Measurements from ENCODE around the gene GRK7.
A peak's percentile ranks its signal among the peaks of the same experiment; 100 is the strongest.

Gene GRK7, protein sequence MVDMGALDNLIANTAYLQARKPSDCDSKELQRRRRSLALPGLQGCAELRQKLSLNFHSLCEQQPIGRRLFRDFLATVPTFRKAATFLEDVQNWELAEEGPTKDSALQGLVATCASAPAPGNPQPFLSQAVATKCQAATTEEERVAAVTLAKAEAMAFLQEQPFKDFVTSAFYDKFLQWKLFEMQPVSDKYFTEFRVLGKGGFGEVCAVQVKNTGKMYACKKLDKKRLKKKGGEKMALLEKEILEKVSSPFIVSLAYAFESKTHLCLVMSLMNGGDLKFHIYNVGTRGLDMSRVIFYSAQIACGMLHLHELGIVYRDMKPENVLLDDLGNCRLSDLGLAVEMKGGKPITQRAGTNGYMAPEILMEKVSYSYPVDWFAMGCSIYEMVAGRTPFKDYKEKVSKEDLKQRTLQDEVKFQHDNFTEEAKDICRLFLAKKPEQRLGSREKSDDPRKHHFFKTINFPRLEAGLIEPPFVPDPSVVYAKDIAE (N-terminal part only)

DNA sequence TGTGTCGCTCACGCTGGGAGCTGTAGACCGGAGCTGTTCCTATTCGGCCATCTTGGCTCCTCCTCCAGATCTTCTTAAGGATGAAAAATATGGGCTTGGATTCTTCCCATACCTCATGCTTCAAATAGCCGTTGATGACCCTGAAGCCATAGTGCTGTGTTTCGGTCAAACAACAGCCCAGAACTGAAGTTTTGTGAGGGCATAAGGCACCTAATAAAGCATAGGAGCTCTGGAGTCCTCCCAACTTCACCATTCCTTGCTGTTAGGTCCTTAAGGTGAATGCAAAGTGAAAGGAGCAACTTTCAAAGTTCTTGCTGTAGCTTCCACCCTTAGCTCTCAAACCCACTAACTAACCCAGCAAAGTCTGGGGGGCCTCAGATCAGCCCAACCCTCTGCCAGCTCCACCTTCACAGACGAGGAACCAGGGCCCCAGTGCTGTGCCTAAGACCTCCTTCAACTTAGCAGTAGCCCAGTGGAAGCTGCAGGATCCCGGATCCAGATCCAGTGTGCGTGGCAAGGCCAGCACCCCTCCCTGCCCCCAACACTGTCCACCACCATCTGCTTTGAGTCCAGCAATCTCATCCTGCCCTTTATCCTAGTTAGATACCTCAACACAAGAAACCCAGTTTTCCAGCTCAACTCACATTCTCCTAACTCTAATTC lies at the start of gene GRK7:
Gene GRK7, plus strand, starts transcription at position 321 of the 663 bp plus-strand sequence. CDS start 14,877 bp downstream, outside the sequence.
- no peak for DNase-seq

DNA sequence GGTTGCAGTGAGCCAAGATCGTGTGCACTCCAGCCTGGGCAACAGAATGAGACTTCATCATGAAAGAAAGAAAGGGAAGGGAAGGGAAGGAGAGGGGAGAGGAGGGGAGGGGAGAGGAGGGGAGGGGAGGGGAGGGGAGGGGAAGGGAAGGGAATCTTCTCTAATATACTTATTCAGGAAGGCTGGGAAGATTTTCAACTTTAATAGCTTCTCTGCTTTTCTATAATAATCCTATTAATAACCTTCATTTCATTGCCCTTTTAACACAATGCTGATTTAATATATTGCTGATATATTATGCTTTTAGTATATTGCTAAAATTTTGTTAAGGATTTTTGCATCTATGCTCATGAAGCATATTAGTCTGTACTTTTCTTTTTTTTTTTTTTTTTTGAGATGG lies 48.5 kb upstream of the GRK7 start:
- no peak for DNase-seq

DNA sequence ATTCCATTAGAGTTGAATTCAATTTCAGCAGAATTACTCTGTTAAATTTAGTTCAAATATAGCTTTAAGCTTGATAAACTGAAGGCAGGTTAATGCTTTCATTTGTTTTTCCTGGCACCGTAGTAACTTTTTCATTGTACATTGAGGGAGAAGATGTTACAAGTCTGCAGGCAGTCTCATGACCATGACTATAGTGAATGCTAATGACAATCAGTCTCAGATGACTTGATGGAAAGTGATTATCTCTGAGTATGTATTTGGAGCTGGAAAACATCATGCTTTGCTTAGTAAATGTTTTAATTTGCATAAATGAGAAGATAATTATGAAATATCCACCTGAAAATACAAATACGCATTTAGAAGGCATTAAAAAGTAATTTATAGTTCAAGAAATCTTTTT lies 41.1 kb upstream of the GRK7 start:
- no peak for DNase-seq

DNA sequence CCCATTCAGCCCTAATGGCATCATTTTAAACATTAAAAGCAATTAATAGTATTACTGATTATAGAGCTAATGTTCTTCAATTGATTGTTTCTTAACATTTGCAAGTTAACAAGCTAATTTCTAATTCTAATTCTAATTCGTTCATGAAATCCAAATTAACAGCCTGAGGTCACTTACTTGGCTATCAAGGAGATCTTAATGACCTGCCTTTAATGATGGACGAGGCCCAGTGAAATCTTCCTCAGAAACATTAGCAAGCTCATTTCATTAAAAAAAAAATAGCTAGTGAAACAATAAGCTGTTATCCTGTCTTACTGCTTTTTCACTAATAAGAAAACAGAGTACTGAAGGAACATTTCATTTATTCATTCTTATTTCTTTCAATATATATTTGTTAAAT lies 40.6 kb upstream of the GRK7 start:
- no peak for DNase-seq

DNA sequence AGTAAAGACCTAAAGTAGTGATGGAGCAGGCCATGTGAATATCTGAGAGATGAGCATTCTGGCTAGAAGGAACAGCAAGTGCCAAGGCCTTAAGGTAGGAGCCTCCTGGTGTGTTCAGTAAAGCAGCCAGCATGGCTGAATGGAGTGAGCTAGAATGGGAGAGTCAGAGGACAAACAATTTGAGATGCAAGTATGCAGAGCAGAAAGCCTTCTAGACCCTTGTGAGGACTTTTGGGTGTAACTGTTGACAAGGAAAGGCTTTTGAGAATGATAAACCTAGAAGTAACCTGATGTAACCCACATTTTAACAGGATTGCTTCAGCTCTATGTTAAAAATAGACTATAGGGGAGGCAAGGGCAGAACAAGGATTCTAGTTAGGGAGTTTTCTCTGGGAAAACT lies 40.0 kb upstream of the GRK7 start:
- DNase-seq, result no peak

DNA sequence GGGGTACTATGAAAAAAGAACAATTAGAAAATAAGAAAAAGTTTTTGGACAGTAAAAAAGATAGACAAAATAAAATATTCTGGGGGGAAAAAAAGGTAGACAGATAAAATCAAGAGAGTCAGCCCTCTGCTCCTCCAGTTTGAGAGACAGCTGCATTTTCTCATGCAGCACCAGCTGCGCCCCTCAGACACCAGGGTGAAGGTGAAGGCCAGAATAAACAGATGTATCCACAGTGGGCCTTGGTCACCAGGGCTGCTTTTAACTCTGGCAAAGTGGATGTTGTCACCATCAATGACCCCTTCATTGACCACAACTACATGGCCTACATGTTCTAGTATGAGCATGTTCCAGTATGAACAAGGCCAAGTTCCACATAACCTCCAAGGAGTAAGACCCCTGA lies 39.0 kb upstream of the GRK7 start:
- no peak for DNase-seq

DNA sequence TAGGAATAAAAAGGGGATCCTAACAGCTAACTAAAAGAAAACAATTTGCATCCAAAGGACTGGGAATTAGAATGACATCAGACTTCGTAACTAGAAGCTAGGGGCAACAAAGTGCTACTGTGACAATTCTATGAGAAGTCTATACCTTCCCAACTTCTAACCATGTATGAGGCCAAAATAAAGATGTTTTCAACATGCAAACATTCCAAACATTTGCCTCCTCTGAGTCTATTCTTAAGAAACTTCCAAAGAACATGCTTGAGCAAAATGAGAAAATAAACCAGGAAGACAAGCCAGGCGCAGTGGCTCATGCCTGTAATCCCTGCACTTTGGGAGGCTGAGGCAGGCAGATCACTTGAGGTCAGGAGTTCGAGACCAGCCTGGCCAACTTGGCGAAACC lies 38.2 kb upstream of the GRK7 start:
- DNase-seq, result no peak

DNA sequence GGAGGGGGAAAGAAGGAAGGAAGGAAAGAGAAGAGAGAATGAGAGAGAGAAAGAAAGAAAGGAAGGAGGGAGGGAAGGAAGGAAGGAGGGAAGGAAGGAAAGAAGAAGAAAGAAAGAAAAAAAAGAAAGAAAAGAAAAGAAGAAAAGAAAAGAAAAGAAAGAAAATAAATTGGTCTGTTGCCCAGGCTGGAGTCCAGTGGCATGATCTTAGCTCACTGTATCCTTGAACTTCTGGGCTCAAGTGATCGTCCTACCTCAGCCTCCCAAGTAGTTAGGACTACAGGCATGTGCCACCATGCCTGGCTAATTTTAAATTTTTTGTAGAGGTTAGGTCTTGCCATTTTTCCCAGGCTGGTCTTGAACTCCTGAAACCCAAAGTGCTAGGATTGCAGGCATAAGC lies 36.7 kb upstream of the GRK7 start:
- no peak for DNase-seq

DNA sequence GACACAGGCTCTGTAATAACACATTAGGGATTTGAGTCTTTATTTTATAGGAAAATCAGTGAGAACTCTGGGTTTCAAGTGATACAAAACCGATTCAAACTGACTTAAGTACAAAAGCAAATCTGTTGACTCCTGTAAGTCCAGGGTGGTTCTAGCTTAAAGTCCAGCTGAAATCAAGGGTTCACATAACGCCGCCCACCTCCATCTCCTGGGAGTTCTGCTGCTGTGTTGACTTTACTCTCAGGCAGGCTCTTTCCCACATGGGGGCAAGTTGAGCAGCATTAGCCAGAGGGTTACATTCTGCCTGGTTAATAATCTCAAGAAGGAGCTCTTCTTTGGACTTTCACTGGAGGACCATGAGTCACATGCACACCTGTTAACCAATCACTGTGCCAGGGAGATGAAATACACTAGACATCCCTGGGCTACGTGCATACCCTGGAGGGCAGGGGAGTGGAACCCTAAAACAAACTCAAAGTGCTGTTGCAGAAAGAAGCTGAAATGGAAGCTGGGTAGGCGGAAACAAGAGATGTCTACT lies 34.8 kb upstream of the GRK7 start:
- no peak for DNase-seq

DNA sequence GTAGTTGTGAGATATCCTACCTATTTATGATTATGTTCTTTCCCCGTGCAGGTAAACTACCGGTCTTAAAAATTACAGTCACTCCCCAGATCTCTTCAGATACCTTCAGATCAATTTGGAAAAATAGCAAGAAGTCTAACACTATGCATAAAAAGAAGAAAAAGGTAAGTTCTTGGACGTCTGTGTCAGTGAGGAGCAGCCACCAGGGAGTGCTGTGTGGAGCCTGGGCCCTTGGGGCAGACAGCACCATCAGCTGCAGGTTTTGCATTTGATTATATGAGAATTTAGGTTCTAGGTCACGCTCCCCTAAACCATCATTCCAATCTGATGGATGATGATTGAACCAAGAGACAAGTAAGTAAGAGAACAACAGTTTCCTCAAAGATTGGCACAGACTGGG lies 34.0 kb upstream of the GRK7 start:
- DNase-seq, result no peak

DNA sequence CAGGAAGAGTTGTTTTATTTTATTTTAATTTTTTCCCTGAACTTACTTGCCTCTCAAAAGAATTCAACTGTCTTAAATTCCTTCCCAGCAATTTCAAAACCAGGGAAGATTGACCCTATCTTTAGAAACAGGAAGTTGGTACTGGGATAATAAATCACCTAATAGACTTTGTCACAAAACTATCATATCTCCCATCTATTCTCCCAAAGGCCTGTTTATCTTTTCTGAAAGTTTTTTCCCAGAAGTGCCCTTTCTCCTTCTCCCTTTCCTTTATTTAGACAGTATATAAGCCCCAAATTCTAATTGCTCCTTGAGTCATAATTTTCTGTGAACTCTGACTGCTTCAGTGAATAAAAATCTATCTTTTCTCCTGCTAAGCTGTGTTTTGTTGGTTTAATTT lies 28.0 kb upstream of the GRK7 start:
- DNase-seq, result no peak

DNA sequence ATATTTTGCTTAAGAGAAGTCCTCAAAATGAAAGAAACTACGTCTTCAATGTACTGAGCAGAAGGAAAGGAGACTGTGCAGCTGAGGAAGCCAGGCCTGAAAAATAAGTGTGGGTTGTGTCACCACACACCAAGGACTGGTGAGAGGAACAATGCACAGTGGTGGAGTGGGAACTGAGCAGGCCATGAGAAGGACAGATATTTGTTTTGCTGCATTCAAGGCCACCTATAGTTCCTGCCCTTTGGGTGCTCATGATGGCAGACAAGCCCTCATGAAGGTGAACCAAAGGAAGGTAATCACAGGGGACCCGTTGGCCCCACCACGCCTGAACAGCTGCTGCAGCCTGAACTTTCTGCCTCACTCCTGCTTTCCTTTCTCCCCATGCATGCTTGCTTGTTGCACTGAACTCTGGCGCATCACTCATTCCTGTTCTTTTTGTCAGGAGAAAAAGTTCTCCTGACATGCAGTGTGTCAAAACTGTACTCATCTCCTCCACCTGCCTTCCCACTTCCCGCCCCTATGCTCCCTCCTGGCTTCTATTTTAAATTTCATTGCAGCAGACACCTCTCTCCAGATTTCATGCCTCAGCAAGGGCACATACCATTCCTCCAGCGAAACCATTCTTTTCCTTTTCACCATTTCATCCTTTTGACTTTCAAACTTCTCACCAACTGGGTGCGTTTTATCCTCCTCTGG lies 27.3 kb upstream of the GRK7 start:
- DNase-seq, result no peak

DNA sequence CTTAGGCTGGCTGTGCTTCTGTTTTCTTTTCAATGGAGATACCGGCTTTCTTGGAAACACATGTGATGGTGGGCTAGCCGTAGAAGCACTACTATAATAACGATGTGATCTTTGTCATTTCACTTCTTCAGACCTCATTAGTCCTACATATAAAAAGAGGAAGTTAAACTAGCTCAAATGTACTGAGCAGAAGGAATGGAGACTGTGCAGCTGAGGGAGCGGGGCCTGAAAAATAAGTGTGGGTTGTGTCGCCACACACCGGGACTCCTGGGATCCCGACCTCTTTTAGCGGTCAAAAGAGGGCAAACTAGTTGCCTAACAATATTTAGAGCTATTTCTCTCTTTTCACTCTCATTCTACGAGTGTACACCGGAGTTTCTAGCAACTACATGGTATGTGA lies 26.1 kb upstream of the GRK7 start:
- DNase-seq, result no peak

DNA sequence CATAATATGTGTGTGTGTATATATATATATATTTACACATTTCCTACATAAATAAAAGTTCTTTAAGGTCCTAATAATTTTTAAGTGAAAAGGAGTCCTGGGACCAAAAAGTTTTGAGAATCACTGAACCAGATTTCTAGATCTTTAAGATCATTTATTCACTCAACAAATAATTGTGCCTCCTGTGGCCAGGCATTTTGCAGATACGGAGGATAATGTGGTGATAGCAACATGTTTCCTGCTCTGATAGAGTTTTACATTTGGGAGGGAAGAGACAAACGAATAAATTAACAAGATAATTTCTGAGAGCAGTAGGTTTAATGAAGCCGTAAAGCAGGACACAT lies 25.6 kb upstream of the GRK7 start:
- DNase-seq, result no peak

DNA sequence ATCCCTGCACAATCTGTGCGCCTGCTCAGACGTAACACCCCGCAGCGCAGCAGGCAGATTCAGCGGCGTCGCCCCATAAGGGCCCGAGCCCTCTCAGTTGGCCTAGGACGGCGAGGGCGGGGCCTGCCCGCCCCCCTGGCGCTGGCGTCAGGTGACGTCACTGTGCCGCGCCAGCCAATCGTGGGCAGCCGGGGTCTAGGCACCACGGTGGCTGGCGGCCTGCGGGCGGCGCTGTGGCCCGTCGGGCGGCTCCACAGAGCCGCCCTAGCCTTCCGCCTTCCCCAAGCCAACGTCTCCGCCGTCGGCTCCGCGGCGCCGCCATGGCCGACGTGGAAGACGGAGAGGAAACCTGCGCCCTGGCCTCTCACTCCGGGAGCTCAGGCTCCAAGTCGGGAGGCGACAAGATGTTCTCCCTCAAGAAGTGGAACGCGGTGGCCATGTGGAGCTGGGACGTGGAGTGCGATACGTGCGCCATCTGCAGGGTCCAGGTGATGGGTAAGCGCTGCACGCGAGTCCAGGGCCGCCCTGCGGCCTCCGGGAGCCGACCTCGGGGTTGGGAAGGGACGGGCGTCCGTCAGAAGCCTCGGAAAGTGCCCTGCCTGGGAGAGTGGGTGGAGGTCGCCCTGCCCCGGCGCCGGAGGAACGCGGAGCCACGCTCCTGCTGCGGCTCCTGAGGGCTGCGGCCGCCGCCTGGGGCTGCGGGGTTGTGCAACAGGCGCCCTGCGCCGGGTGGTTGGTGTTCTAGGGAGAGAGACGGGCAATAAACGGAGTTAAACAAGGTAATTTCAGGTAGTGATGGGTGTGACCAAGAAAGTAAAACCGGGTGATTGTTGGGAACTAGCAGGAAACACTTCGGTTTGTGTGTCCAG lies 25.0 kb upstream of the GRK7 start, which contains the start of gene RNF7:
Gene RNF7, plus strand, starts transcription at position 277 of the 869 bp plus-strand sequence. Its CDS starts 44 bp downstream, at position 321.
- peak; percentile 98 for DNase-seq

DNA sequence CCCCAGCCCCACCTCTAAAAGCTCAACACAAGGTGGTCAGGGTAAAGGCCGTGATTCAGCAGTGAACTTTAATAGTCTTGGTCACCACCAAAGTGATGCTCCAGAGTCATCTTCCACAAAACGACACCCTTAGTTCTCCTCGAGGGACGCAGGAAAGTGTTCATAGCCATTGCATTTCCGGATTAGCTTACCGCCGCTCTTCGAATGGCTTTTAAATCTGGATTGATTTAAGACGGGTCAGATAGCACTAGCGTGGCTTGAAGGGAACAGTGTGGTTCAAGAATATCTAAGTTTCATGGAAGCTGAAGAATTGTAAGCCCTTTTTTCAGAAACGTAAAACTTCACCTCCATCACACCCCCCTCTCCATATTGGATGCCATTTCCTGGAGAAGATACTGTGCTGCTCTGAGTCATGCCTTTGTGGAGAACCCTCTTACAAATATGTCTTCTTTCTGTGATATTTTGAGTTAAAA lies 24.3 kb upstream of the GRK7 start:
- DNase-seq, result no peak

DNA sequence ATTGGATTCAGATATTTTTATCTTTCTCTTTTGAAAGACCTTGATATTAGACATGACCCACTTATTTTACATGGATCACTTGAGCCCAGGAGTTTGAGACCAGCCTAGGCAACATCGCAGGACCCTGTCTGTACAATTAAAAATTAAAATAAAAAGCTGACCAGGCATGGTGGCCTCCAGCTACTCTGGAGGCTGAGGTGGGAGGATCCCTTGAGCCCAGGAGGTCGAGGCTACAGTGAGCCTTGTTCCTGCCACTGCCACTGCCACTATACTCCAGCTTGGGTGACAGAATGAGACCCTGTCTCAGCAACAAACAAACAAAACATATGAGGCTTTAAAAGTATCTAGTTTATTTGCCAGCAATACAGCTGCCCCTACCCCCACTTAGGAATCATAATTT lies 23.5 kb upstream of the GRK7 start:
- DNase-seq, result no peak

DNA sequence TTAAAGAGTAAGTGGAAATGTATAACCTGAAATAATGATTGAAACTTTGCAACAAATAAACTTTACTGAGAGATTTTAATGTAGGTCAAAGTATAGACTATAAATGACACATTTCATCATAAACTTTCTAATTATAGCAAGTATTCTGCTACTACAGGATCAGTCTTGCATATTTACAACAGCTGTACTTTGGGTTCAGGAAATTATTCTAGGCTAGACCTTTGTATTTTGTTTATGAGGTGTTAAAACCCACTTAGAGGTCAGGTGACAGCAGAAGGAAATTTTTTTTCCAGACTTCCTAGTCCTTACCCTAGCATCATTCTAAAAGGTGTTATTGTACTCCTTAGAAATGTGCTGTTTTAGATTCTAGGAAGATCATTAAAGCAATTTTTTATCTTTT lies 22.9 kb upstream of the GRK7 start:
- DNase-seq, result no peak

DNA sequence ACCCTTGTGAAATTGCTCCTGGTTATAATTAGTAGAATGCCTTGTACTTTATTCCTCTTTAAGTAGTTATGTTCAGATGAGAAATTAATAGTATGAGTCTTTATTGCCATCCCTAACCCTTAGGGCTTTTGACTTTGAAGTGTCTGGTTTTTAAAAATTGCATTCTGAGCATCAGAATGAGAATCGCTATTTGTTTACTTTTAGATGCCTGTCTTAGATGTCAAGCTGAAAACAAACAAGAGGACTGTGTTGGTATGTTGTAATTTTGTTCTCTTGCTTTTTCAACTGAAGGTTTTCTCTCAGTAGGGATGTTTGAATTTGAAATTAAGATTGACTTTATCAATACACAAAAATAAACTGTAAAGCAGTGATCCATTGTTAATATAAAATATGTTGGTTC lies 19.9 kb upstream of the GRK7 start:
- no peak for DNase-seq

DNA sequence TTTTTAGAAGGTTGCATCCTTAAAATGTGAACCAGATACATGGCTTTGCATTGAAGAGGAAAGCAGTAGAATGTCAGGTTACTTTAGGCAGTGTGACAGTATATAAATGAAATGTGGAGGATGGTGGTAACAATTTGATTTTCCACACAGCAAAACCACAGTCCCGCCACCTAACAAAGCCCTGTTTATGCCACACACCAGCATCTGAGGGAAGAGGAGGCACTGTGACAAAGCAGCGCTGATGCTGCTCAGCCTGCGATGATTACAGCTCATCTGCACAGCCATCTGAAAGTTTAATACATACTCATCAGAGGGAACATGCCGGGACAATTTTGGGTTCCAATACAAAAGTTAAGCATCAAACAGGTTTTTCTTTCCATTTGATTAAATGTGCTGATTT lies 16.2 kb upstream of the GRK7 start:
- no peak for DNase-seq

DNA sequence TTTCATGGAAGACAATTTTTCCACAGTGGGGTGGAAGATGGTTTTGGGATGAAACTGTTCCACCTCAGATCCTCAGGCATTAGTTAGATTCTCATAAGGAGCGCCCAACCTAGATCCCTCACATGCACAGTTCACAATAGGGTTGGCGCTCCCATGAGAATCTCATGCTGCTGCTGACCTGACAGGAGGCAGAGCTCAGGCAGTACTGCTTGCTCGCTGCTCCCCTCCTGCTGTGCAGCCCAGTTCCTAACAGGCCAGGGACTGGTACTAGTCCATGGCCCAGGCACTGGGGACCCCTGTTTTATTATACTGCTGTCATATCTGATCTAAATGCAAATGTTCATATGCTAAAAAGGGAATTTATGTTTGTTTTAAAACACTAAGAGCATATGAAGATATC lies 9.8 kb upstream of the GRK7 start:
- no peak for DNase-seq

DNA sequence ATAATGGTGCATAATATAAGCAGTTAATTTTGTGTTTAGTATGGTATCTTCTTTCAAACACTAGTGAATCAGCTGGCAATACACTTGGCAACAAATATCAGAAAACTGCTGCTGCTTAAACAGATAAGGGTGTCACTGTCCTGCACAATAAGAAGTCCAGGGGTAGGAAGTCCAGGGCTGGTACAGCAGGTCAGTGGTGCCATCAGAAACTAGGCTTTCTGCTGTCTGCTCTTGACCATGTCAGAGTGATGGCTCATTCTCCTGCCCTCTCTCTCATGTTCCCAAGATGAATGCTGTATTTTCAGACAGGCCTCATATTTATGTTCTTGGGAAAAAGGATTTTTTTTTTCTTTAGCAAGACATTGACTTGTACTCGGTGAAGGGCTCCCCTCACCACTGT lies 9.2 kb upstream of the GRK7 start:
- no peak for DNase-seq
